ENCODE results near the gene SNX30.

DNA sequence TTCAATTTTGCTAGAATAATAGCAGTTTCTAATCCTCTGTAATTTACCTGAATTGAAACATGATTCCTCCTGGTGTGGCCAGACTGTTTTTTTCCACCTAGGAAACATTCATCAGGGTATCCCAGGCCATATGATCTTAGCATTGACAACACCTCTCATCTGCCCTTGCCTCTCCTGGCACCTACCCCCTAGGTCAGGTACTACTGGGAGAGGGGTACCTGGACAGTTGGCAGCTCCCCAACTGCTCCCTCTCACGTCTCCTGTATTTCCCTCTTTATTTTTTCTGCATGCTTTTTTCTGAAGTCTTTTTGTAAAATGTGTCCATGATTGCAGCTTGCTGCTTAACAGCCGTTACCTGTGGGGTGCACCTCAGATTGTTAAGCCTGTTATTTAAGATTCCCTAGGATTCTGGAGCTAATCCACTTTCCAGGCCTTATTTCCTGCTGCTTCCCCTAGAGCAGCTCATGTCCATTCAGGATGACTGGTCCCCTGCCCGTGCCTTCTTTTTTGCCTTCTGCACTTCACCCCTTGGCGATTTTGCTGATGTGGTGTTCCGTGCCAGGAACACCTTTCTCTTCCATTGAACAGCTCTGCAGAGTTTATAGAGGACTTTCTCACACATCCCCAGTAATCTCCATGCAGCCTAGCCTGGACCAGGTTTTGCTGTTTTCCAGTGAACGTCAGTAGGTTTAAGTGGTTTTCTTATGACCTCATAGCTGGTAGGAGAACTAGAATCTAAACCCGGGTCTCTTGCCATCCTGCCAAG lies 33.6 kb downstream of the SNX30 start:
- TF ChIP-seq, protein P1, sequence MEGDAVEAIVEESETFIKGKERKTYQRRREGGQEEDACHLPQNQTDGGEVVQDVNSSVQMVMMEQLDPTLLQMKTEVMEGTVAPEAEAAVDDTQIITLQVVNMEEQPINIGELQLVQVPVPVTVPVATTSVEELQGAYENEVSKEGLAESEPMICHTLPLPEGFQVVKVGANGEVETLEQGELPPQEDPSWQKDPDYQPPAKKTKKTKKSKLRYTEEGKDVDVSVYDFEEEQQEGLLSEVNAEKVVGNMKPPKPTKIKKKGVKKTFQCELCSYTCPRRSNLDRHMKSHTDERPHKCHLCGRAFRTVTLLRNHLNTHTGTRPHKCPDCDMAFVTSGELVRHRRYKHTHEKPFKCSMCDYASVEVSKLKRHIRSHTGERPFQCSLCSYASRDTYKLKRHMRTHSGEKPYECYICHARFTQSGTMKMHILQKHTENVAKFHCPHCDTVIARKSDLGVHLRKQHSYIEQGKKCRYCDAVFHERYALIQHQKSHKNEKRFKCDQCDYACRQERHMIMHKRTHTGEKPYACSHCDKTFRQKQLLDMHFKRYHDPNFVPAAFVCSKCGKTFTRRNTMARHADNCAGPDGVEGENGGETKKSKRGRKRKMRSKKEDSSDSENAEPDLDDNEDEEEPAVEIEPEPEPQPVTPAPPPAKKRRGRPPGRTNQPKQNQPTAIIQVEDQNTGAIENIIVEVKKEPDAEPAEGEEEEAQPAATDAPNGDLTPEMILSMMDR (IDR thresholded peaks at IDR 0.05), result no peak
- TF ChIP-seq EZH2 (IDR thresholded peaks at IDR 0.05; ENCODE audit: borderline replicate concordance, insufficient read depth, low read depth, low read length, poor library complexity, severe bottlenecking), result no peak

Data from B cell (primary cell).